CD4-positive, alpha-beta T cell treated with Interleukin-6 for 4 hours (primary cell): ENCODE data around the gene RSPO3.
"Not testable (repeated sequence)": the region's sequence is repeated elsewhere in the genome, so short reads cannot be mapped to it uniquely, and the experiment has no call there.

Experiments used
- DNase-seq: peaks from one replicate; pipeline ENCODE4 v3.0.0-alpha.2; 2020; ENCODE audit warnings: mixed read lengths

Gene RSPO3

GRCh38 chr6:127118298-127119101, at the start of gene RSPO3:
Gene RSPO3 (plus strand): TSS chr6:127118671. CDS start chr6:127119193, 522 bp downstream.
- no peak for DNase-seq

GRCh38 chr6:127069659-127070279, 48.7 kb upstream of the RSPO3 start:
- DNase-seq: no peak

- DNase-seq: no peak
Measured at GRCh38 chr6:127073222-127073621, 45.2 kb upstream of the RSPO3 start.

GRCh38 chr6:127076466-127076865, 42.0 kb upstream of the RSPO3 start:
- no peak for DNase-seq

GRCh38 chr6:127077886-127078285, 40.6 kb upstream of the RSPO3 start:
- DNase-seq: no peak

GRCh38 chr6:127078669-127079068, 39.8 kb upstream of the RSPO3 start:
- no peak for DNase-seq

GRCh38 chr6:127079681-127080080, 38.8 kb upstream of the RSPO3 start:
- DNase-seq: no peak

- no peak for DNase-seq
Measured at GRCh38 chr6:127080081-127080480, 38.4 kb upstream of the RSPO3 start.

- DNase-seq: no peak
Measured at GRCh38 chr6:127083231-127083962, 35.1 kb upstream of the RSPO3 start.

GRCh38 chr6:127083963-127084310, 34.5 kb upstream of the RSPO3 start:
- no peak for DNase-seq

GRCh38 chr6:127085181-127085580, 33.3 kb upstream of the RSPO3 start:
- DNase-seq: no peak

- no peak for DNase-seq
Measured at GRCh38 chr6:127090051-127090450, 28.4 kb upstream of the RSPO3 start.

GRCh38 chr6:127092466-127092865, 26.0 kb upstream of the RSPO3 start:
- no peak for DNase-seq

- no peak for DNase-seq
Measured at GRCh38 chr6:127094791-127095190, 23.7 kb upstream of the RSPO3 start.

GRCh38 chr6:127096167-127096566, 22.3 kb upstream of the RSPO3 start:
- no peak for DNase-seq

- DNase-seq: not testable (repeated sequence)
Measured at GRCh38 chr6:127097442-127097841, 21.0 kb upstream of the RSPO3 start.

GRCh38 chr6:127100510-127101140, 17.8 kb upstream of the RSPO3 start:
- no peak for DNase-seq

GRCh38 chr6:127102299-127102698, 16.2 kb upstream of the RSPO3 start:
- no peak for DNase-seq

GRCh38 chr6:127102859-127103258, 15.6 kb upstream of the RSPO3 start:
- DNase-seq: no peak

GRCh38 chr6:127103482-127103881, 15.0 kb upstream of the RSPO3 start:
- no peak for DNase-seq

GRCh38 chr6:127107916-127108315, 10.6 kb upstream of the RSPO3 start:
- DNase-seq: no peak

- no peak for DNase-seq
Measured at GRCh38 chr6:127110712-127111111, 7.8 kb upstream of the RSPO3 start.

- DNase-seq: no peak
Measured at GRCh38 chr6:127111526-127111925, 6.9 kb upstream of the RSPO3 start.
